Loucy (cell line): ENCODE measurements around the gene CPOX.

Experiments used
- H2AFZ ChIP-seq: fragments of 200-600 bp; sonication (generic); 2 replicates; pipeline ENCODE4 v1.6.0; 2016; ENCODE audit warnings: antibody characterized with exemption, mild to moderate bottlenecking, low read length, moderate library complexity
- H3F3A ChIP-seq: fragments of 200-600 bp; 2 replicates; pipeline ENCODE4 v1.6.0; 2016; ENCODE audit warnings: antibody characterized with exemption, low read depth, mild to moderate bottlenecking
- H3K27me3 ChIP-seq: fragments of 200-600 bp; sonication (generic); 2 replicates; pipeline ENCODE4 v1.6.1; 2014; ENCODE audit warnings: low read length, mild to moderate bottlenecking; ENCODE audit not compliant: insufficient read depth, poor library complexity, severe bottlenecking
- H3K36me3 ChIP-seq: fragments of 200-600 bp; sonication (generic); 2 replicates; pipeline ENCODE4 v1.6.1; 2016; ENCODE audit warnings: low read length; ENCODE audit not compliant: insufficient read depth
- H3K4me1 ChIP-seq: fragments of 200-600 bp; sonication (generic); 2 replicates; pipeline ENCODE4 v1.5.1; 2014; ENCODE audit warnings: low read length, mild to moderate bottlenecking; ENCODE audit not compliant: insufficient read depth, poor library complexity, severe bottlenecking
- H3K4me2 ChIP-seq: fragments of 200-600 bp; sonication (generic); 2 replicates; pipeline ENCODE4 v1.6.0; 2014; ENCODE audit warnings: antibody characterized with exemption, low read length, low read depth, mild to moderate bottlenecking; ENCODE audit not compliant: poor library complexity, severe bottlenecking
- H3K4me3 ChIP-seq: fragments of 200-600 bp; sonication (generic); 2 replicates; pipeline ENCODE4 v1.5.1; 2014; ENCODE audit warnings: low read length, mild to moderate bottlenecking, mixed read lengths; ENCODE audit not compliant: poor library complexity, severe bottlenecking
- H3K79me2 ChIP-seq: fragments of 200-600 bp; sonication (generic); 2 replicates; pipeline ENCODE4 v1.6.1; 2014; ENCODE audit warnings: low read length; ENCODE audit not compliant: insufficient read depth
- H3K9ac ChIP-seq: fragments of 200-600 bp; sonication (generic); 2 replicates; pipeline ENCODE4 v1.6.0; 2014; ENCODE audit warnings: mild to moderate bottlenecking, low read depth, low read length, moderate library complexity; ENCODE audit not compliant: poor library complexity, severe bottlenecking
- H3K9me2 ChIP-seq: fragments of 200-600 bp; sonication (generic); replicated peaks from 2 replicates; pipeline ENCODE4 v1.6.1; 2016; ENCODE audit warnings: low read depth, low read length, mixed read lengths
- H3K9me3 ChIP-seq: fragments of 200-600 bp; sonication (generic); 2 replicates; pipeline ENCODE4 v1.6.1; 2014; ENCODE audit warnings: mild to moderate bottlenecking, antibody characterized with exemption, low read length, low read depth; ENCODE audit not compliant: insufficient read depth
- H4K20me1 ChIP-seq: fragments of 200-600 bp; sonication (generic); 2 replicates; pipeline ENCODE4 v1.6.0; 2014; ENCODE audit warnings: antibody characterized with exemption, low read length, mild to moderate bottlenecking; ENCODE audit not compliant: insufficient read depth, poor library complexity, severe bottlenecking
- CTCF ChIP-seq: fragments of 200-600 bp; sonication (generic); conservative IDR thresholded peaks from 2 replicates; pipeline ENCODE4 v1.5.1; 2014; ENCODE audit warnings: mild to moderate bottlenecking, antibody characterized with exemption, low read length
- EZH2phosphoT487 ChIP-seq: fragments of 200-600 bp; IDR thresholded peaks from 2 replicates; pipeline ENCODE4 v1.6.1; 2018; ENCODE audit warnings: antibody characterized with exemption, mild to moderate bottlenecking, moderate library complexity, borderline replicate concordance

CPOX gene

DNA sequence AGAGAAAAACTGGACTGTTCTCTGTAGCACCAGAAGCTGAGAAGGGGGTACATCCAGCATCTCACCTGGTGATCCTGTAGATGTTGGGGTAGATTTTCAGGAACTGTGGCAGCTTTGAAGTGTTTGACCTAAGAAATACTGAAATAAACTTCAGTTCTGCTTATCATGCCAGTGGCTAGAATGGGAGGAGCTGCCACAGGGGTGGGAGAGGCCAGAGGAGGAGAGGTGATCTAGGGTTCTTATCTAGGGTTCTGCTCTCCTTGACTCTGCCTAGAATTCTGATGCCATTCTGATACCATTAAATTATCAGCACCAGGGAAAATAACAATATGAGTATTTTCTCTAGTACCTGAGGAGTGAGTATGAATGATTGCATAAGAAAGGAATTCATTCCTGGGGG, 10.2 kb upstream of the CPOX start:
- no peaks in the 10 kb centered on the region for H3K36me3 ChIP-seq
- no peak overlapping the region for H3K4me3 ChIP-seq
- H3K27me3 ChIP-seq = no peaks in the 10 kb centered on the region
- H2AFZ ChIP-seq = no peak overlapping the region
- H3K9me3 ChIP-seq = no peaks in the 10 kb centered on the region
- no peak overlapping the region for H3K9ac ChIP-seq
- no peaks in the 10 kb centered on the region for H3K9me2 ChIP-seq
- H3K4me2 ChIP-seq = no peak overlapping the region
- H3F3A ChIP-seq = no peaks in the 10 kb centered on the region
- no peaks in the 10 kb centered on the region for H3K4me1 ChIP-seq
- H4K20me1 ChIP-seq = no peaks in the 10 kb centered on the region
- no peaks in the 10 kb centered on the region for H3K79me2 ChIP-seq
- TF ChIP-seq CTCF (no peak), EZH2phosphoT487 (no peak)

DNA sequence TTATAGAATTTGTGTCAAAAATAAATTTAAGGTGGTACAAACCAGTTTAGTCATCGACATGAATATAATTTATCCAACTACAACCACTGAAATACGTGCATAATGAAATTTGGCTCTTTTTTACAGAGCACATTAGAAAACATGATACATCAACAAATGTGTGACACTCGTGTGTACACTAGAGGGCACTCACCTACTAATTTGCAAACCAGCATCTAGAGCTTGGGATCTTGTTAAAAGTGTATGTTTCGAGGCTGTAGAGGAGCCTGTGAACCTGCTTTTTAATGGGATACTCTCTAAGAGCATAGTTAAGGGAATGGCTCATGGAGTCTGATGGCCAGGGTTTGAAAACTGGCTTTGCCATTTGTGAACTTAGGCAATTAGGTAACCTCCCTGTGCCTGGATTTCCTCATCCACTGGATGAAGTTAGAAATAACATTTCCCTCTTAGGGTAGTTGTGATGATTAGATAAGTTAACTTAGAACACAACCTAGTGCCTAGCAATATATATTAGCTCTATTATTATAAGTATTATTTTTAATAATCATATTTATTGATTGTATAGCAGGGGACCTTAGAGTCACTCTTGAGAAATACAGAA, 8.8 kb upstream of the CPOX start:
- Histone ChIP-seq H3F3A (no peaks in the 10 kb centered on the region), H3K9ac (no peak overlapping the region), H4K20me1 (no peaks in the 10 kb centered on the region), H3K4me3 (no peak overlapping the region), H3K27me3 (no peaks in the 10 kb centered on the region), H3K36me3 (no peaks in the 10 kb centered on the region), H3K9me2 (no peaks in the 10 kb centered on the region), H2AFZ (peak overlapping the region; percentile 46; the same call in 1 of the 2 replicates), H3K4me1 (no peaks in the 10 kb centered on the region), H3K4me2 (no peak overlapping the region), H3K79me2 (no peaks in the 10 kb centered on the region), H3K9me3 (no peaks in the 10 kb centered on the region)
- TF ChIP-seq EZH2phosphoT487 = no peak
- peak; percentile 88 for TF ChIP-seq CTCF

DNA sequence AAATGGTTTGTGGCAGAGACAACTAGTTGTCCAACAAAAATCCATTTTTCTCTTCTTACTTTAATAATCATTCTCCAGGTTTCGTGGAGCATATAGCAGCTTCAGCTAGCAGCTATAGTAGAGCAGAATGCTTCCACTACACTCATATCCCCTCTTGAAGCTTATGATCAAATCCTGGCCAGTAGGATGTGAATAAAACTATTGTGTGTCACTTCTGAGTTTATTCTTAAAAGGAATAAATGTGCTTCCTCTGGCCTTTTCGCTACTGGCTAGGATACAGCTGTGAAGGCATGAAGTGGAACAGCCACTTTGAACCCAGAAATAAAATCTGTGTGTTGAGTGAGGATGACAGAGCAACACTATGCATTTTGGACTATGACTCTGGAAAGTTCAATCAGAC, 7.8 kb upstream of the CPOX start:
- H3K4me2 ChIP-seq = no peak overlapping the region
- H2AFZ ChIP-seq = no peak overlapping the region
- no peaks in the 10 kb centered on the region for H4K20me1 ChIP-seq
- H3K4me3 ChIP-seq = no peak overlapping the region
- no peaks in the 10 kb centered on the region for H3K27me3 ChIP-seq
- H3K9ac ChIP-seq = no peak overlapping the region
- H3K9me3 ChIP-seq = no peaks in the 10 kb centered on the region
- H3F3A ChIP-seq = no peaks in the 10 kb centered on the region
- no peaks in the 10 kb centered on the region for H3K9me2 ChIP-seq
- no peak for TF ChIP-seq CTCF
- TF ChIP-seq EZH2phosphoT487 = no peak
- H3K4me1 ChIP-seq = no peaks in the 10 kb centered on the region
- no peaks in the 10 kb centered on the region for H3K36me3 ChIP-seq
- H3K79me2 ChIP-seq = no peaks in the 10 kb centered on the region
